Right lobe of liver (tissue), 6 donors: ENCODE measurements around the gene KCTD15. TPM values are rescaled to one million over a fixed set of nuclear protein-coding genes. Genes with fewer than 3 reads are reported as not detected.

Experiments used
- ATAC-seq, 4 donors: fragments of 200-7000 bp; cut with Tn5 transposase; one replicate each; pipeline ENCODE4 v1.9.1; 2020; ENCODE audit warnings: mild to moderate bottlenecking in 4 of 4, moderate library complexity in 4 of 4
- DNase-seq, 3 donors: peaks; one replicate each; pipeline ENCODE4 v3.0.0-alpha.2; 2020
- H3K27ac ChIP-seq, 3 donors: fragments of 200-600 bp; one replicate each; pipeline ENCODE4 v1.8.0; 2022
- H3K27me3 ChIP-seq, 2 donors: fragments of 200-600 bp; one replicate each; pipeline ENCODE4 v1.8.0; 2022
- H3K36me3 ChIP-seq, 4 donors: fragments of 200-600 bp; sonication (generic) in 1 of 4; one replicate each; pipeline versions ENCODE4 v1.5.1 to v1.8.0; 2017 to 2022; ENCODE audit warnings: control low read depth in 1 of 4
- H3K4me1 ChIP-seq, 4 donors: fragments of 200-600 bp; sonication (generic) in 1 of 4; one replicate each; pipeline versions ENCODE4 v1.5.1 to v1.8.0; 2017 to 2022; ENCODE audit warnings: control low read depth in 1 of 4
- H3K4me3 ChIP-seq, 3 donors: fragments of 200-600 bp; one replicate each; pipeline ENCODE4 v1.8.0; 2022
- H3K9me3 ChIP-seq, 4 donors: fragments of 200-600 bp; sonication (generic) in 1 of 4; one replicate each; pipeline versions ENCODE4 v1.5.1 to v1.8.0; 2017 to 2022; ENCODE audit warnings: control low read depth in 1 of 4
- POLR2A ChIP-seq: fragments of 450-650 bp; IDR thresholded peaks from one replicate; pipeline ENCODE4 v1.6.1; 2017; ENCODE audit warnings: antibody characterized with exemption, mild to moderate bottlenecking
- WGBS: methylation state at CpG from one replicate; pipeline ENCODE4 v1.1.6; 2018; ENCODE audit warnings: low coverage, low lambda C conversion rate; ENCODE audit not compliant: insufficient coverage; ENCODE audit errors: missing lambda C conversion rate; 5-methylcytosine and 5-hydroxymethylcytosine counted together
- intact Hi-C, 2 donors: fragments of 100-400 bp; cut with DNase I; formaldehyde crosslinking; loops; one replicate each; pipeline versions ENCODE4 v1.11.2 to v1.14.1; 2022
- total RNA-seq, 6 experiments: library from RNA; depleted of rRNA in 2 of 6; stranded (reverse); fragments of >200 nt in 2 of 6; fragmentation: NEBNext Ultra II Directional in 3 of 6; extraction: Animal tissue kit (Norgen Biotek cat#: 25700) in 3 of 6; gene quantifications; one replicate each; pipeline versions ENCODE4 v1.1.0 to v1.2.4, GENCODE V29; 2016 to 2023
- TF ChIP-seq, protein P1 (sequence below), 4 donors: fragments of 200-600 bp in 3 of 4; fragments of 450-650 bp in 1 of 4; IDR thresholded peaks; one replicate each; pipeline versions ENCODE4 v1.5.1 to v1.8.0; 2016 to 2022; ENCODE audit warnings: antibody characterized with exemption in 4 of 4, mild to moderate bottlenecking in 2 of 4
- donor health status: DM: no; HTN: yes; CAD: no.
- donor health status: DM: no; HTN: no; CAD: no.
- donor health status: DM: no; HTN: no; CAD: no.
- donor health status: DM: no; HTN: yes; CAD: no.
- donor health status: DM: no; HTN: yes; CAD: no.

KCTD15 gene
- total RNA-seq, 6 experiments from 2014 or later, result 5.0 to 27.0 (median 11.5) TPM

DNA sequence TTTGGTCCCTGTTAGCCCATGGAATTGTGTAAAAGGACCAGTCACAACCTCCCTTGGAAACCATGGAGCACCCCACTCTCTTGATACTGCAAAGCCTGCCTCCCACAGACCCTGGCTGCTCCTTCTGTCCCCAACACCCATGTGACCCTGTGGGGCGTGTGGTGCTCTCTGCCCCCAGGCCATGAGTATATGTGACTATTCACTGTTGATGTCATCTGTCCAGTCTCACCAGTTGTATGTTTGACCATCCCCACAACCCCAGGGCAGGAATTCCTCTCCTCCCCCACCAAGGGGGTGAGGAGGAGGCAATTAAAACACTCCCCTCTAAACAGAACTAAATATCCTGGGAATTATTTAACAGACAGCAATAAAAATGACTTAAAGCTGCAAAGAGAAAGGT lies 35.2 kb downstream of the KCTD15 start:
- no peak for TF ChIP-seq POLR2A
- TF ChIP-seq, protein P1, sequence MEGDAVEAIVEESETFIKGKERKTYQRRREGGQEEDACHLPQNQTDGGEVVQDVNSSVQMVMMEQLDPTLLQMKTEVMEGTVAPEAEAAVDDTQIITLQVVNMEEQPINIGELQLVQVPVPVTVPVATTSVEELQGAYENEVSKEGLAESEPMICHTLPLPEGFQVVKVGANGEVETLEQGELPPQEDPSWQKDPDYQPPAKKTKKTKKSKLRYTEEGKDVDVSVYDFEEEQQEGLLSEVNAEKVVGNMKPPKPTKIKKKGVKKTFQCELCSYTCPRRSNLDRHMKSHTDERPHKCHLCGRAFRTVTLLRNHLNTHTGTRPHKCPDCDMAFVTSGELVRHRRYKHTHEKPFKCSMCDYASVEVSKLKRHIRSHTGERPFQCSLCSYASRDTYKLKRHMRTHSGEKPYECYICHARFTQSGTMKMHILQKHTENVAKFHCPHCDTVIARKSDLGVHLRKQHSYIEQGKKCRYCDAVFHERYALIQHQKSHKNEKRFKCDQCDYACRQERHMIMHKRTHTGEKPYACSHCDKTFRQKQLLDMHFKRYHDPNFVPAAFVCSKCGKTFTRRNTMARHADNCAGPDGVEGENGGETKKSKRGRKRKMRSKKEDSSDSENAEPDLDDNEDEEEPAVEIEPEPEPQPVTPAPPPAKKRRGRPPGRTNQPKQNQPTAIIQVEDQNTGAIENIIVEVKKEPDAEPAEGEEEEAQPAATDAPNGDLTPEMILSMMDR (IDR thresholded peaks at IDR 0.05), result no peak
- 50% methylated on average over 1 of the region's 1 CpG for WGBS
- intact Hi-C loops, result no loop called here
- DNase-seq (no peak), ATAC-seq (no peak)
- H3K9me3 ChIP-seq, result no peaks in the 10 kb centered on the region
- no peaks in the 10 kb centered on the region for H3K27me3 ChIP-seq
- no peaks in the 10 kb centered on the region for H3K36me3 ChIP-seq
- no peak overlapping the region for H3K27ac ChIP-seq
- H3K4me3 ChIP-seq, result no peak overlapping the region
- no peaks in the 10 kb centered on the region for H3K4me1 ChIP-seq

DNA sequence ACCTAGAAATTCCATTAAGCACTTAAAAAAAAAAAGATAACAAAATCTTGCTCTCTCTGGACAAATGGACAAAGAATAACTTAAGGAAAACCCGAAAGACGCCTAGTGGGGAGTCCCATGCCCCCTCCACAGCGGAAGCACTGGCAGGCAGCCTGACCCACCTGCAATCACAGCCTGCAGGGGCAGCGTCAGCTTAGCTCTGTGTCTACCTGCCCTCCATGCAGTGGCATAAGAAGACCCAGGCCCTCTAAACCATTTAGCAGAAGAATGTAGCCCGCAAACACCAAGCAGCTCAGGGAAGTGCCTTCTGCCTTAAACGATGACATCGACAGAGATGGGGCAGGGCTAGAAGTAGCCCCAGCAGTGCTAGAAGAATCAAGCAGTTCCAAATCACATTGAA lies 36.0 kb downstream of the KCTD15 start:
- Histone ChIP-seq H3K27ac (no peak overlapping the region), H3K27me3 (no peaks in the 10 kb centered on the region), H3K9me3 (no peaks in the 10 kb centered on the region), H3K36me3 (no peaks in the 10 kb centered on the region), H3K4me1 (no peaks in the 10 kb centered on the region), H3K4me3 (no peak overlapping the region)
- no peak for TF ChIP-seq POLR2A
- TF ChIP-seq, protein P1 (IDR thresholded peaks at IDR 0.05), result no peak
- ATAC-seq (no peak), DNase-seq (no peak)
- intact Hi-C loops, result no loop called here
- WGBS, result 51% methylated on average over 7 of the region's 7 CpGs

DNA sequence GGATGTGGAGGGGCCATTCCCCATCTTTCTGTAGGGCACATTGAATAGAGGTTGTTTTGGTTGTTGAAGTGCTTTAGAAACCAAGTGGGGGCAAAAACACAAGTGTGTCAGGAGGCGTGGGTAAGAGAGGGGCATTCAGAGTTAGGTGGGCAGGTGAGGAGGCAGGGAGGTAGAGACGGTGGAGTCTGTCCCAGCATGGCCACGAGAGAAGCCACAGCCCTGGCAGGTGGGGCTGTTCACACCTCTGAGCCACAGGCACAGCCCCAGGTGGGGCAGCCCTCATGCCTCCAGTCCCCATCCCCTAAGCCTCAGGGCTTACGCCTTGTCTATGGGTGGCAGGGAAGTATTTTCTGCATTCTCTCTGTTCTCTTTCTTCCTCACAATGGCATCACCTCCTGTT lies 43.7 kb downstream of the KCTD15 start:
- DNase-seq (no peak), ATAC-seq (no peak)
- no peaks in the 10 kb centered on the region for H3K4me1 ChIP-seq
- no peaks in the 10 kb centered on the region for H3K9me3 ChIP-seq
- TF ChIP-seq POLR2A, result no peak
- TF ChIP-seq, protein P1 (IDR thresholded peaks at IDR 0.05), result no peak
- intact Hi-C loops, result no loop called here
- no peaks in the 10 kb centered on the region for H3K27me3 ChIP-seq
- no peak overlapping the region for H3K27ac ChIP-seq
- no peaks in the 10 kb centered on the region for H3K36me3 ChIP-seq
- no peak overlapping the region for H3K4me3 ChIP-seq
- WGBS, result 68% methylated on average over 3 of the region's 4 CpGs

DNA sequence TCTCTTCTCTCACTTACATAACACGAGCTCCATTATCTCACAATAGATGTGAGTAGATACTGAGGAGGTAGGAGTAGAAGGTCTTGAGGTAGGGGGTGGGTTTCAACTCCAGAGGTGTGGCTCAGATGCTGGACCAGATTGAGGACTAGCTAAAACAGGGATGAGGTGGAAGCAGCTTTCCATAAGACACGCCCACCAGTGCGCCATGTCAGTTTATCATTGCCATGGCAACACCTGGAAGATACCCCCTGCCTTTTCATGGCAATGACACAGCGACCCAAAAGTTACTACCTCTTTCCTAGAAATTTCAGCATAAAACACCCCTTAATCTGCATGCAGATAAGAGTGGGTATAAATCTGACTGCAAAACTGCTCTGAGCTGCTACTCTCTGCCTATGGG lies 44.1 kb downstream of the KCTD15 start:
- Histone ChIP-seq H3K36me3 (no peaks in the 10 kb centered on the region), H3K9me3 (no peaks in the 10 kb centered on the region), H3K4me3 (no peak overlapping the region), H3K4me1 (no peaks in the 10 kb centered on the region), H3K27me3 (no peaks in the 10 kb centered on the region), H3K27ac (no peak overlapping the region)
- no peak for ATAC-seq
- no peak for TF ChIP-seq POLR2A
- TF ChIP-seq, protein P1 (IDR thresholded peaks at IDR 0.05), result no peak
- intact Hi-C loops, result no loop called here
- 51% methylated on average over 3 of the region's 4 CpGs for WGBS
- no peak for DNase-seq

DNA sequence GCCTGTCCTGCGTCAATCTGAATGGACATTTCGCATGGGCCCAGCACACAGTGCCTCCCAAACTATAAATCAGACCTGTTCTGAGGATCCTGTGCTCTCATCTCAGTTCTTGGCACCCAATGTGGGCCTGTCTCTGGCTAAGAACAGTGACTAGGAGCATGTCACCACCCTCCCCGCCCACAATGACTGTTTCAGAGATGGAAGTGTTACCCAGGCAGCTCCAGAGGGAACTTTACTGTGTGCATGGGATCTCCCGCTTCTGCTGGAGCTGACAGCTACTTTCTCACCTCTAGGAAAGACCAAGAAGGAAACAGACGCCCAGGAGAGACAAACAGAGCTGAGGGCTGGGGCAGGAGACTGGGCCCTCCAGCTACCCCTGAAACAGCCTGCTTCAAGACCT lies 45.0 kb downstream of the KCTD15 start:
- Histone ChIP-seq H3K27me3 (no peaks in the 10 kb centered on the region), H3K4me3 (no peak overlapping the region), H3K27ac (no peak overlapping the region), H3K4me1 (no peaks in the 10 kb centered on the region), H3K36me3 (no peaks in the 10 kb centered on the region), H3K9me3 (no peaks in the 10 kb centered on the region)
- WGBS, result 53% methylated on average over 4 of the region's 5 CpGs
- intact Hi-C loops, result no loop called here
- DNase-seq (no peak), ATAC-seq (no peak)
- TF ChIP-seq, protein P1 (IDR thresholded peaks at IDR 0.05), result no peak
- no peak for TF ChIP-seq POLR2A
